ENCODE results near the gene TSN.

Gene TSN

DNA sequence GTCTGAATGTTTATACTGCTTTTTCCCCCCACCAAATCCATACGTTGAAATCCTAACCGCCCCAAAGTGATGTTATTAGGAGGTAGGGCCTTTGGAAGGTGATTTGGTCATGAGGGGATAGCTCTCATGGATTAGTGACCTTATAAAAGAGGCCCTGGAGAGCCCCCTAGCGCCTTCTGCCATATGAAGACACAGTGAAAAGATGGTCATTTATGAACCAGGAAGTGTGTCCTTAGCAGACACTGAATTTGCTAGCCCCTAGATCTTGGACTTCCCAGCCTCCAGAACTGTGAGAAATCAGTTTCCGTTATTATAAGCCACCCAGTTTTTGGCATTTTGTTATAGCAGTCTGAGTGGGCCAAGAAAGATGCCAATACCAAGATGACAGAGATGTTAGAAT is 7.2 kb upstream of the TSN start:
- DNase-seq: no peak

DNA sequence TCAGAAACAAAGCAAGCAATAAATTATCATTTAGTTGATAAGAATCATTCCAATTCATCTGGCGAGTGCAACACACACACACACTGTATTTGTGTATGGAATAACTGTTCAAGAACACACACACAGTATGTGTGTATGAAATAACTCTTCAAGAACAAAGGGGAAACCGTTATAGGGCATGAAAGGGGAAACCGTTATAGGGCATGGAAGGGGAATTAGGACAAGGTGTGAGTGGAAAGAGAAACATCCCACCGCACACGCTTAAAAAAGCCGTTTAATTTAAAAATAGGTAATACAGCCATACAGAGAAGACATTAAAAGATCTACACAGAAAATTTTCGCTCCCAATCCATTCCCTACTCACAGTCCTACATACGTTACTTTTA is 607 bp upstream of the TSN start:
- no peak for DNase-seq

DNA sequence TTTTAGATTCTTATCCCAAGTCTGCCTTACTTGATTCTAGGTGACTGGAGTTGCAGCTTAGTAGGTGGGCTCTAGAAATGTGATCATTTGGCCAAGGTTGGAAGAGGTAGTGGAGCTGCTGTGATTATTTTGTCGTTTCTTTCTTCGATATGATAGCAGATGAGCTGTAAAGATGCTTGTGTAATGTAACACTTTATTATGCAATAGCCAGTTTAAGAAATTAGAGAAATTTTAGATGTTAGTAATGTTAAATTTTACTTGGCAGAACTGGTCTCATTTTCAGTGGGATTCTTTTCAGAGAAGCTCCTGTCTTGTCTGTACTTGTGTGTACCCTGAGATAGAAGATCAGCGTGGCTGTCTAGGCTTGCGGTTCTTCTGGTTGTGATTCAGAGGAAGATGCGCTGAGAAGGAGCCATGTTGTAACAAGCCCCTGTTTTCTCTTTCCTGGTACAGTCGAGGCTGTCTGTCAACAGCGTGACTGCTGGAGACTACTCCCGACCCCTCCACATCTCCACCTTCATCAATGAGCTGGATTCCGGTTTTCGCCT is 9.3 kb downstream of the TSN start:
- no peak for DNase-seq

DNA sequence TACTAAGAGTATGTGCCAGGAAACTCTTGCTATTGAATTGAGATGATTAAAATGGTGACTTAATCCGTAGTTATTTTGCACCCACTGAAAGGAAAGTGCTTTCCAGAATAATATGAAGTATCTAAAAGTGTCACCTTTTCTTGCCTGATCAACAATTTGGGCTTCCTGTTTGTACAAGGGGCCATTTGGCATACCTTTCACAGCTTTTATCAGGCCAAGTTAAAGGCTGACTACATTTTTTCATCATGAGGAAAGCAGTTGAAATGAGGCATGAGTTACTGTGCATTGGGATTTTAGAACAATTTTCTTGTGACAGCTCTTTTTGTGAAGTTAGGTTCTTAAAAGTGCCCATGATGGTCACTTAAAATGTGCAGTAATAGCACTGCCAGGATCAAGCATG is 11.2 kb downstream of the TSN start:
- no peak for DNase-seq

DNA sequence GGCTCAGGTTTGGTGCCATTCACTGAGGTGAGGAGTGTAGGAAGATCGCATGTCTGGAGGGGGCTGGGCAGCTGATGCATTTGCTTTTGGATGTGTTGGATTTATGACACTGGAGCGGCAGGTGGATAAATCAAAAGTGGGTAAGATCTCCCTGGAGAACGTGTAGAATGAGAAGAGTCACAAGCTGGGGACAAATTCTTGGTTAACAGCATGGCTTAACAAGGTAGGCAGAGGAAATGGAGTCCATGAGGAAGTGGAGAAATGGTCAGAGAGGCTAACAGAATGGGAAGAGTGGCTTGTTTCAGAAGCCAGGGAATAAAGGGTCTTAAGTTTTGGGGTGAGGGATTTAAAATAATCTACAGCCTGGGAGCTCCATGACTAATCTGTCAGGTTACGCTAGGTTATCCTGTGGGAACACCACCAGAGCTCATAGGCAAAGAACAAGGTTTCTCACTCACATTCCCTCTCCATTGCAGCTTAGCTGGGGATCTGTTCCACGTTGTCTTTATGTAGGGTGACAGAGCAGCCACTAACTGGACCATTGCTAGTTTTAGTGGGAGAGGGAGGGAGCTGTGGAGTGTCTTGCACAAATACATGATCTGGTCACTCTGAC is 12.8 kb downstream of the TSN start:
- DNase-seq: no peak

DNA sequence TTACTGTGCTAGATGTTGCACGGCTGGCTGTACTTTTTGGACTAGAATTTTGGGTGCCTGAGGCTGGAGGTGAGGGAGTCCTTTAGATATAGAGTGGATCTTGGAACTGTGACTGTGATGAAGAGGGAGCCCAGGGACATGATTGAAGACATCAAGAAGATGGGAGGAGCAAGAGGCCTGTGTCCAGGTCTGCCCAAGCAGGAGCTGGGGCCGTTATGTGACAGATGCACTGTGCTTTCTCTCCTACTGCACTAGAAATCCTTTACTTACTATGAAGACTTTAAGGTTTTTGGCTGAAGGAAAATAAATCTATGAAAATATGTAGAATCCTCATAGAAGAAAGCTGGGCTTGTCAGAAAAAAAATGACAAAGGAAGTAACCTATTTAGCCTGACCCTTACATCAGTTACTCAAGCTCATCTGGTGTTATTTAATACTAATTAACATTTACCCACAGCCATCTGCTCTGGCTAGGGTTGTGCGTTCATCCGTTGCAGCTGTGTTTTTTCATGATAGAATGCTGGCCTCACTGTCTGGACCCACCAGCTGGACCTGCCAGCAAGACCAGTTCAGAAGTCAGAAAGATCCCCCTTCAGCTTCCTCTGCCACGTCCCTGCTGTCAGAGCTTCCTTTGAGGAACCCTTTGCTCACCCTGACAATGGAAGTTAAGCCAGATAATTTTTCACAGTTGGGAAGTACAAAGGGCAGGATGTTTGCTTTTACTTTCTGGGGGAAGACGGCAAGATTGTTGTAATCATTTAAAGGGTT is 16.7 kb downstream of the TSN start:
- DNase-seq: no peak

DNA sequence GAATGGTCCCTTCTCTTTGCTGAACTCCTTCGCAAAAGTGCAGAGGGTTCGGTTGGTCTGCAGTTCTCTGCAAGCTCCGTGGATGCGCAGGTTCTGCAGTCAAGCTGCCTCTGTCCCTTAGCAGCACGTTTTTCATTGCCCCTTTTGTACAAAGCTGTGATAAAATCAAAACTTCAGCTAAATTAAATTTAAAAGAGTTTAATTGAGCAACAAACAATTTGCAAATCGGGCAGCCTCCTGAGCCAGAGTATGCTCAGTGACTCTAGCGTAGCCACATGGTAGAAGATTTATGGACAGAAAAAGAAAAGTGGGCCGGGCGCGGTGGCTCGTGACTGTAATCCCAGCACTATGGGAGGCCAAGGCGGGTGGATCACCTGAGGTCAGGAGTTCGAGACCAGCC is 18.8 kb downstream of the TSN start:
- no peak for DNase-seq

DNA sequence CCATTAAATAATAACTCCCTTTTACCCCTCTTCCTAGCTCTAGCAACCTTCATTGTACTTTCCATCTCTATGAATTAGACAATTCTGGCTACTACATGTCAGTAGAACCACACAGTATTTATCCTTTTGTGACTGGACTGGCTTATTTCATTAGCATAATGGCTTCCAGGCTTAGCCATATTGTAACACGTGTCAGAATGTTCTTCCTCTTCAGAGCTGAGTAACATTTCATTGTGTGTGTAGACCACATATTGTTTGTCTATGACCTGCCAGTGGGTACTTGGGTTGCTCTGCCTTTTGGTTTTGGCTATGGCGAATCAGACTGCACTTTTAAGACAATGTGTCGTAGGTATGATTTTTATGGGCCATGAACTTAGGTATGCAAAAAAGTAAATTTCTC is 20.9 kb downstream of the TSN start:
- no peak for DNase-seq

DNA sequence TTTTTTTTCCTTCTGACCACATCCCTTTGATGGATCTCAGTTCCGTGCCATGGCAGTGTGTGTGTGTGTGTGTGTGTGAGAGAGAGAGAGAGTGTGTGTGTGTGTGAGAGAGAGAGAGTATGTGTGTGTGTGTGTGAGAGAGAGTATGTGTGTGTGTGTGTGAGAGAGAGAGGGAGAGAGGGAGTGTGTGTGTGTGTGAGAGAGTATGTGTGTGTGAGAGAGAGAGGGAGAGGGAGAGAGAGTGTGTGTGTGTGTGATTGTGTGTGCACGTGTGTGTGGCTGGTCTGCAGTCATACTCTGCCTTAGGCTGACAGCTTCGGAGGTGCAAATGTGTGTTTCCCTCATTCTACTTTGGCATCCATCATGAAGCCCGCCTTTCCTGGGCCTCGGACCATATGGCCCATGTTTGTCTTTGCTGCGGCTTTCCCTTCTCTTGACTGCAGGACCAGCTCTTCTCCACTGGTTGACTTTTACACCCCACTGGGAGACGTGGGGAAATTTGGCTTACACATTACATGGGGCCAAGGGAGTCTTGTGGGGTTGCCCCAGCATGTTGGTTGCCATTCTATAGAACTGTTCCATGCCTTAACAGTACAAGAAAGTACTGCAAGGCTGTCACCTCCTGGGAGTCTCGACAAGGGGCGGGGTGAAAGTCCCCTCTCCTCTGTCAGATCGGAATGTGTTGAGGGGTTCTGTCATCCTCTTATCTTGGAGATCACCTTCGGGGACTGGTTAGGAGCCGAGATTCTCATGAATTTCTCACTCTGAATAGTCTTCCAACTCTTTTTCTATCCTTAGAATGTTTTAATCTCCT is 21.6 kb downstream of the TSN start:
- DNase-seq: no peak

DNA sequence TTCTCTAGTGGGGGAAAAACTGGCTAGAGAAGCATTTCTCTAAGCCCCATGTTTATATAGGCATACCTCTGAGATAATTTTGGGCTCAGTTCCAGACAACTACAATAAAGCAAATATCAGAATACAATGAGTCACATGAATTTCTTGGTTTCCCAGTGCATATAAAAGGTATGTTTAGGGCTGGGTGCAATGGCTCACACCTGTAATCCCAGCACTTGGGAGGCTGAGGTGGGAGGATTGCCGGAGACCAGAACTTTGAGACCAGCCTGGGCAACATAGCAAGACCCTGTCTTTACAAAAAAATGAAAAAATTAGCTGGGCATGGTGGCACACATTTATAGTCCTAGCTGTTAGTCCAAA is 22.2 kb downstream of the TSN start:
- no peak for DNase-seq

DNA sequence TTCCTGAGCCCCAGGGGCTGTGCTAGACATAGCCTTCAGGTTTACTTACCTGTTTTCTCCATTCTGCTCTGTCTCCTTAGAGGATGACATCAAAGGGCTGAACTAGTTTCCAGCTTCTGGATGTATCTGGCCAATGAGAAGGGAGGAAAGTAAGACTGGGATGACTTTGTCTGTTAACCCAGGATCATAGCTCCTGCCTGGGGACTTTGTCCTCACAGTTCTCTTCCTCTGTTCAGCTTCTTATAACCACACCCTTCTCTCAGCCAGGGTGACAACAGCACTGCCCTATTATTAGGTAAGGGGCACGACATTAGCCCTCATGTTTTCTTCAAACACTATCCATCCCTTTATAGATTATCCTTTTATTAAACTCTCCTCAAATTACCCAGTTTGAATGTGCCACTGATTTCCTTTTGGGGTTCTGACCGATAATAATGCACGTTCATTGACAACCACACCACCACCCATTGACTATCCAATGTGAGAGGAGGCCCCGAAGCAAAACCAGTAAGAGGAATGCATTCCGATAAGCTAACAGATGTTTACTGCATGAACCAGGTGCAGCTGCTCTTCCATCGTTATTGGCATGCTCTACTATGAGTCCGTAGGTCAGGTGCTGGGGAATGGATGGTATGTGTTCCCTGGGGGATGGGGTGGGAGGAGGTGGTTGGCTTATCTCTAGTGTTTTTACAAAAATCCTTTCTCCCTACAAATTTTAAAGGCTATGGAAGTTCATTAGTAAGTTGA is 23.5 kb downstream of the TSN start:
- no peak for DNase-seq

DNA sequence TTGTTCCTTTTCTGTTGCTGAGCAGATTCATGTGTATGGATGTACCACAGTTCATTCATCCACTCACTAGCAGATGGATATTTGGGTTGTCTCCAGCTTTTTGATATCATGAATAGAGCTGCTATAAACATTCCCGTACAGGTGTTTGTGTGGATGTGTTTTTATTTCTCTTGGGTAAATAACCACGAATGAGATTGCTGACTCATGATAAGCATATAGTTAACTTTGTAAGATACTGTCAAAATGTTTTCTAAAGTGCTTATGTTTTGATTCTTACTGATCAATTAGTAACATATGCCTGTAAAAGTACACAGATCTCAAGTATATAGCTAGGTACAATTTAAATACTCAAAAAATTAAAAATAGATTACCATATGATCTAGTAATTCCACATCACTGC is 27.7 kb downstream of the TSN start:
- DNase-seq: no peak

DNA sequence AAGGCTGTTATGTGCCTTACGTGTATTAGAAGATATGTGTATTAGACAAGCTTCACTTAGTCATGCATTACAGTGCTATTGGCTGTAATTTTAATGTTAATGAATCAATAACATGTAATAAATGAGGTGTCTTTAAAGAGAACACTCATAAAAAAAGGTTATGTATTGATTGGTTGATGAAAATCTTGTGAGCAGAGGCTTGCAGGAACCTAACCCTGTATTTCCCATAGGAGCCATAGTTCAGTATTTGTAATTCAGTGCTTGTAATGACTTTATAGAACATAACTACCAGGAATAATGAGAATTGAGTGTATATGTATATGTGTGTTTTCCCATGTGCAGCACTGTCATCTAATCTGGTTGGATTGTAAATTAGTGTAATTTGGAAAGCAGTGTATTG is 33.2 kb downstream of the TSN start:
- no peak for DNase-seq

DNA sequence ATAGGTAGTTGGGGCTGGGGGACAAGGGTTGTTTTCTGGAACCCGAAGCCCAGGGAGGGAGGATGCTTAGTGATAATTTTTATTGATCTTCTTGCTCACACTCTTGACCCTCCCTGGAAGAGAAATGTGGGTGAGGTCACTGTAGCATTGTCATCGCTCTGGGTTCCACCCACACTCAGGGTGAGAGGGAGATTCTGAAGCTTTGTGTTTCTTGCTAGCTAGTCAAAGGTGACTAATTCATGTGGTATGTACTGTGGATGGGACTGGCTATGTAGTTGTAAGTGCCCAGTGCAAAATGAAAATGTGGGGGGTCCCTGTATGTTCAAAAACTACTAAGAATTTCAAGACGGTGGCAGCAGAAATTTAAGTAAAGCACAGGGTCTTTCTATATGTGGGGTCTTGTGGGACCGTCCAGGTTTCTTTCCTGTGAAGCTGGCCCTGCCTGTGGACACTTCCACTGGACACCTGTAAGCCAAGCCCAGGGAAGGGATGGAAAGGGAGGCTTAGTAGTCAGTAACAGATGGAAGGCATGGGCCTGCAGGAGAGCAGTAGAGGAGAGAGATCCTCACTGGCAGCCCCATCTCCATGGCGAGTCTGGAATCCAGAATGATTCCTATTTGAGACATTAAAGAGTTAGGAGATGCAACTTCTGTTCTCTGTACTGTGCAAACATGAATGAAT is 35.0 kb downstream of the TSN start:
- DNase-seq: no peak

DNA sequence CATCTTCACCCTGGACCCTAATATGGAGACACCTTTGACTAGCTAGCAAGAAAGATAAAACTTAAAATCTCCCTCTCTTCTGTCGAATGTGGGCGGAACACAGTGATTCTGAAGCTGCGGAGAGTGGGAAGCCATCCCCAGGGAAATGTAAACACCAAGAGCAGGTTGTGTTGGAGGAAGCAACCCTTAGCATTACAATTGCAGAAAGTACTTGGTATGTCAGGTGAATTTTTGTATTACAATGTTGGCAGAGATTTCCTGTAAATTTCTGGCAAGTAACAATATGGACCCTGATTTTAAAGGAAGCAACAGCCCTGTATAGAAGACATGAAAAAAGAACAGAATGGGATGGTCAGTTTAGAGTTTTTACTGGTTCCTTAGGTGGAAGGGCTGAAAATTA is 35.8 kb downstream of the TSN start:
- DNase-seq: no peak

DNA sequence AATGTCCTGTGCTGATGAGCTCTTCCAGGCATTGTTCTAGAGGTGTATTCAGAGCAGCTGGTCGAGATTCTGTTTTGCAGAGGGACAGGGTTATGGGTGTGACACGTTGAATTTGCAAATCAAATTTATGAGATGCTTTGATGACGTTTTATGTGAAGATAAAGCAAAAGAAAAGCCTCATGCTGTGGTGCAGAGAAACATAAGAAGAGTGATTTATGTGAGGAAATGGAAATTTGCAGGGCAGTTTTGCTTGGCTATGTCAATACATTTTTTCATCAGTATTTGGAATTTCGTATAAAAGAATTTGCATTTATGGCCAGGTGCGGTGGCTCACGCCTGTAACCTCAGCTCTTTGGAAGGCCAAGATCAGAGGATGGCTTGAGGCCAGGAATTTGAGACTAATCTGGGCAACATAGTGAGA is 36.4 kb downstream of the TSN start:
- DNase-seq: no peak

DNA sequence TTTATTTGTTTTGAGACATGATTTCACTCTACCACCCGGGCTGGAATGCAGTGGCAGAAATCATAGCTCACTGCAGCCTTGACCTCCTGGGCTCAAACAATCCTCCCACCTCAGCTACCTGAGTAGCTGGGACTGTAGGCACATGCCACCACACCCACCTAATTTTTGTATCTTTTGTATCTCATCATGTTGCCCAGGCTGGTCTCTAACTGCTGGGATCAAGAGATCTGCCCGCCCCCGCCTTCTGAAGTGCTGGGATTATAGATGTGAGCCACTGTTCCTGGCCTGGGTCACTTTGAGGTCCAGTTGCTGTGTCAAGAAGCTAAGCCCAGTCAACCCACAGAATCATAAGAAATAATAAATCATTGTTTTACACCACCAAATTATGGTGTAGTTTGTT is 38.4 kb downstream of the TSN start:
- DNase-seq: no peak

DNA sequence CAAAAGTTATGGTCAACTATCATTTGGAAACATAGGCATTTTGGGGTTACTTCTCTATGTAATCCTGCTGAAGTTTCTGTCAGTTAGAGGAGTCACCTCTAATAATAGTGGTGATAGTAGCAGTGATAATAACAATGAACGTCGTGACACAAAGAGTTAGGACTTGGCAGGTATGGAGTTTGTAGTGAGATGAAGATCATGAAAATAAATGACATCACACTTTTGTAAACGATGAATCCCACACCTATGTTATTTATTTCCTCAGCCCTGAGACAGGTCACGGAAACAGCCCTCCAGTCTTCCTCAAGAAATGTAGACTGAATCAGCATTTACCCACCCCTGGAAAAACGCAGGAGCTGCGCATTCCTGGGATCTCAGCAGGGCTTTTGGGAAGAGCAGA is 38.8 kb downstream of the TSN start:
- no peak for DNase-seq

DNA sequence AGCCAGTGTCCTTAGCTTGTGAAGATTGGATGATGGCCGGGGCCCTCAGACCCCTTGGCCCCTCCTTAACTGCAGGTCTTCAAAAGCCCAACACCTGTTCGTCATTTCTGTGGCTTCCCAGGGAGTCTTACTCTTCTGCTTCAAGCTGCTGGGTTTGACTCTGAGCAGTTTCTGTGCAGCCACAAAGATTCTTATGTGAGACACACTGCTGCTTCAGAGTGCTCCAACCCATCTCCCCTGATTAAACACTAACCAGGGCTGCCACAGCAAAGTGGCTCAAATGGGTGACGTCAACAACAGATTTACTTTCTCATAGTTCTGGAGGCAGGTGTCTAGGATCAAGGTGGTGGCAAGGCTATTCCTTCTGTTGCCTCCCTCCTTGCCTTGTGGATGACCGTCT is 40.8 kb downstream of the TSN start:
- DNase-seq: no peak

DNA sequence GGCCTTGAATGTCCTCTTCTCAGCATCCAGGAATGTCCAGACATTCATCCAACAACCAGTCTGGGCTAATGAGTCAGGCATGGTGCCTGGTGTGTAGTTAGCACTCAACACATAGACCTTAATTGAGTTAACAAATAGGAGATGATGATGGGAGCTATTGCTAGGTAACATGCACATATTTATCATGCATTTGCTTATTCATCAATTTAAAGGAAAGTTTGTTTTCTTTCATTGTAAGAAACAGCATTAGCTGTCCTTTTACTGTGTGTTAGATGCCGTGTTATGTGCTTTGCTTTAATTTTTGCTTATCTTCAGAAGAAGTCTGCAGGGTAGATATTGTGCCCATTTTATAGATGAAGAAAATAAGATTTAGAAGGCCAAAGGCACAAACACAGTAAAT is 43.2 kb downstream of the TSN start:
- DNase-seq: no peak

DNA sequence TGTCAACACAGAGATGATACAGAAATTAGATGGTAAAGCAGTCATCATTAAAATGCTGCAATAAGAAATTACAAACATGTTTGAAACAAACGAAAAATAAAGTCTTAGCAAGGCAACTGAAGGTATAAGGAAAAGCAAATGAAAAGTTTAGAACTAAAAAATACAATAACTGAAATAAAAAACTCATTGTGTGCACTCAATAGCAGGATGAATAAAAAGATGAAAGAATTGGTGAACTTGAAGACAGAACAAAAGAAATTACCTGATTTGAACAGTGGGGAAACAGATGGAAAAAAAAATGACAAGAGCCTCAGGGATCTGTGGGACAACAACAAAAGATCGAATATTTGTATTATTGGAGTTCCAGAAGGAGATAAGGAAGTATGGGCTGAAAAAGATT is 46.5 kb downstream of the TSN start:
- no peak for DNase-seq

DNA sequence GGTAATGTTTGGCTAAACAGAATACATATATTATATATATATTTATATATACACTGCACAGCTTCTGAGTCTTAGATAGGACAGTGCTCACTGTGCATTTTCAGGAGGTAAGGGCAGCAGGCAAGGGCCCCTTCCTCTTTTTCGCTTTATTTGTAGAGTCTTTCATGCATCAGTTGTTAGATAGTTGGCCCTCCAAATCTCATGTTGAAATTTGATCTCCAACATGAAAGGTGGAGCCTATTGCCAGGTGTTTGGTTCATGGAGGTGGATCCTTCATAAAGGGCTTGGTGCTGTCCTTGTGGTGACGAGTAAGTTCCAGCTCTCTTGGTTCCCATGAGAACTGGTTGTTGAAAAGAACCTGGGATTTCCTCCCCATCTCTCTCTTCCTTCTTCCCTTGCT is 48.1 kb downstream of the TSN start:
- no peak for DNase-seq

DNA sequence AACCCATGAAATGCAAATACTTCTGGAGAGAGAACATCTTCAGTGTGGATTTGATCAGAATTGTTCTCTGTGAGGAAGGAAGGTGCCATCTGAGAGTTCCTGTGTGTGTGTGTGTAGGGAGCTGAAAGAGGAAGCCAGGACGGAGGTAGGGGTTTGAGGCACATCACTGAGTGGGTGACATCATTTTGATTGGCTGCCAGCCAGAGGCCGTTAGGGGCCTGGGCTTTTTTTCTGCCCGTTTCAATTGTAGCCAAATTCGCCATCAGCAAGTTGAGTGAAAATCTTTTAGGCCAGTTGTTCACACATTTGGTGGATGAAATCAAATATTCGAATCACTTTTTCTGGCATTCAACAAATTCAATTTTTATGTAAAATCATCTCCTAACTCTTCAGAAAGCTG is 48.9 kb downstream of the TSN start:
- no peak for DNase-seq
